GM12878 (cell line): ENCODE measurements around the gene RPL13A. TPM values are rescaled to one million over a fixed set of nuclear protein-coding genes. Genes with fewer than 3 reads are reported as not detected.

Source experiments
- ATAC-seq: fragments of 200-7000 bp; cut with Tn5 transposase; 3 replicates; pipeline ENCODE4 v1.9.1; 2020; ENCODE audit warnings: mild to moderate bottlenecking, moderate library complexity
- BruUV-seq: library from RNA; stranded (reverse); fragments of 400-500 nt; replicated peaks from 2 replicates; lab custom pipeline; 2021; lab: Mats Ljungman, UMichigan
- CTCF ChIA-PET: fragments of 300-600 bp; sonication (Branson Sonifier 250); formaldehyde crosslinking; extraction: SDS; loops from one replicate; lab custom pipeline; 2021; ENCODE audit warnings: inconsistent platforms; lab: Yijun Ruan, JAX
- POLR2A ChIA-PET: fragments of 350-600 bp; formaldehyde crosslinking; extraction: SDS; loops from one replicate; lab custom pipeline; 2021; ENCODE audit warnings: inconsistent platforms; lab: Charles Lee
- RAD21 ChIA-PET: fragments of 300-600 bp; sonication (Branson Sonifier 250); formaldehyde crosslinking; loops from one replicate; lab custom pipeline; 2023; ENCODE audit warnings: antibody characterized with exemption; ENCODE audit not compliant: unreplicated experiment; lab: Charles Lee
- SMC1A ChIA-PET: fragments of 300-600 bp; sonication (Branson Sonifier 250); formaldehyde crosslinking; loops from one replicate; lab custom pipeline; 2023; ENCODE audit not compliant: unreplicated experiment, uncharacterized antibody; lab: Charles Lee
- DNase-seq: peaks from one replicate; pipeline ENCODE4 v3.0.0-alpha.2; 2011; ENCODE audit warnings: low read depth, low spot score
- FAIRE-seq: peaks from 3 replicates; lab custom pipeline; 2011; peaks lifted over from hg19 to GRCh38; lab: Jason Lieb, UNC
- H2AFZ ChIP-seq: 2 replicates; pipeline ENCODE4 v1.6.0; 2011; ENCODE audit warnings: low read depth, low read length, control low read depth; ENCODE audit not compliant: control insufficient read depth
- H3K27ac ChIP-seq: 2 replicates; pipeline ENCODE4 v1.5.1; 2011; ENCODE audit warnings: control low read depth; ENCODE audit not compliant: control insufficient read depth, insufficient read depth
- H3K27me3 ChIP-seq, 2 experiments: replicated peaks in 1 of 2; 2 replicates each; pipeline versions ENCODE4 v1.6.0 to v1.6.1; 2011; ENCODE audit warnings: low read length in 1 of 2; ENCODE audit not compliant: control insufficient read depth in 2 of 2, insufficient read depth in 2 of 2
- H3K36me3 ChIP-seq, 2 experiments: 2 replicates each; pipeline ENCODE4 v1.5.1; 2011; ENCODE audit warnings: low read length in 1 of 2; ENCODE audit not compliant: control insufficient read depth in 2 of 2, insufficient read depth in 2 of 2
- H3K4me1 ChIP-seq: 2 replicates; pipeline ENCODE4 v1.6.1; 2011; ENCODE audit warnings: mild to moderate bottlenecking, low read length, moderate library complexity, mixed read lengths; ENCODE audit not compliant: control insufficient read depth, insufficient read depth
- H3K4me2 ChIP-seq: 2 replicates; pipeline ENCODE4 v1.6.0; 2011; ENCODE audit warnings: control low read depth; ENCODE audit not compliant: control insufficient read depth, insufficient read depth
- H3K4me3 ChIP-seq: fragments of 200-600 bp; sonication (generic); 2 replicates; pipeline ENCODE4 v1.5.1; 2016
- H3K79me2 ChIP-seq: 2 replicates; pipeline ENCODE4 v1.6.0; 2011; ENCODE audit warnings: low read length; ENCODE audit not compliant: control insufficient read depth, insufficient read depth
- H3K9ac ChIP-seq: 2 replicates; pipeline ENCODE4 v1.8.0; 2011; ENCODE audit warnings: low read length, control low read depth, mixed read lengths; ENCODE audit not compliant: control insufficient read depth, insufficient read depth
- H3K9me3 ChIP-seq: replicated peaks from 3 replicates; pipeline ENCODE4 v1.5.1; 2011; ENCODE audit warnings: mild to moderate bottlenecking, low read length; ENCODE audit not compliant: control insufficient read depth, insufficient read depth
- H4K20me1 ChIP-seq: 2 replicates; pipeline ENCODE4 v1.6.0; 2011; ENCODE audit not compliant: control insufficient read depth, insufficient read depth
- CTCF ChIP-seq, 3 experiments: IDR thresholded peaks in 2 of 3; conservative IDR thresholded peaks in 1 of 3; 2 replicates each; pipeline ENCODE4 v1.5.1; 2011; ENCODE audit warnings: low read depth in 3 of 3, low read length in 3 of 3, mild to moderate bottlenecking in 3 of 3, control low read depth in 2 of 3, moderate library complexity in 2 of 3, inconsistent platforms in 1 of 3, mixed read lengths in 1 of 3; ENCODE audit not compliant: control insufficient read depth in 2 of 3, insufficient read depth in 1 of 3; ENCODE audit errors: extremely low read depth in 1 of 3
- EGR1 ChIP-seq, 2 experiments: IDR thresholded peaks; 1 replicate in 1 of 2; 2 replicates in 1 of 2; pipeline ENCODE4 v1.6.1; 2011 to 2012; ENCODE audit warnings: low read depth in 2 of 2, low read length in 2 of 2, borderline replicate concordance in 1 of 2, mild to moderate bottlenecking in 1 of 2, moderate library complexity in 1 of 2
- ESRRA ChIP-seq: IDR thresholded peaks from 2 replicates; pipeline ENCODE4 v1.6.1; 2012; ENCODE audit warnings: mild to moderate bottlenecking, low read length, improper control_type of control experiment
- KAT2A ChIP-seq: conservative IDR thresholded peaks from 2 replicates; pipeline ENCODE4 v1.6.1; 2011; ENCODE audit warnings: low read depth, low read length; ENCODE audit not compliant: control insufficient read depth
- NRF1 ChIP-seq: conservative IDR thresholded peaks from 2 replicates; pipeline ENCODE4 v1.6.1; 2011; ENCODE audit warnings: mild to moderate bottlenecking, low read depth, low read length, improper control_type of control experiment
- PAX8 ChIP-seq: fragments of 450-650 bp; IDR thresholded peaks from 2 replicates; pipeline ENCODE4 v1.6.1; 2017; ENCODE audit warnings: mild to moderate bottlenecking, moderate library complexity
- PBX3 ChIP-seq: IDR thresholded peaks from 2 replicates; pipeline ENCODE4 v1.6.1; 2011; ENCODE audit warnings: mild to moderate bottlenecking, low read depth, low read length, moderate library complexity; ENCODE audit not compliant: insufficient replicate concordance
- POLR2A ChIP-seq: IDR thresholded peaks from 2 replicates; pipeline ENCODE4 v1.6.1; 2011; ENCODE audit warnings: low read depth, mild to moderate bottlenecking, low read length
- RUNX3 ChIP-seq: IDR thresholded peaks from 2 replicates; pipeline ENCODE4 v1.6.1; 2012; ENCODE audit warnings: low read length, inconsistent platforms
- SREBF1 ChIP-seq: IDR thresholded peaks from 2 replicates; pipeline ENCODE4 v1.6.1; 2012; ENCODE audit warnings: mild to moderate bottlenecking, low read length
- TARDBP ChIP-seq: IDR thresholded peaks from 2 replicates; pipeline ENCODE4 v1.6.1; 2016; ENCODE audit warnings: borderline replicate concordance
- WRNIP1 ChIP-seq: IDR thresholded peaks from 2 replicates; pipeline ENCODE4 v1.6.1; 2011; ENCODE audit warnings: low read depth, low read length, improper control_type of control experiment, borderline replicate concordance
- YBX1 ChIP-seq: fragments of 450-650 bp; IDR thresholded peaks from 2 replicates; pipeline ENCODE4 v1.6.1; 2016; ENCODE audit warnings: antibody characterized with exemption
- YY1 ChIP-seq: IDR thresholded peaks from 2 replicates; pipeline ENCODE4 v1.6.1; 2011; ENCODE audit warnings: low read depth, mild to moderate bottlenecking, low read length
- ZBTB11 ChIP-seq: fragments of 450-650 bp; formaldehyde crosslinking; IDR thresholded peaks from 2 replicates; pipeline ENCODE4 v1.5.0; 2022; ENCODE audit warnings: mild to moderate bottlenecking, missing genetic modification characterization
- WGBS: methylation state at CpG from one replicate; pipeline ENCODE4 v1.1.6; 2016; ENCODE audit warnings: low lambda C conversion rate; ENCODE audit not compliant: insufficient replicate concordance, insufficient coverage; ENCODE audit errors: missing lambda C conversion rate; 5-methylcytosine and 5-hydroxymethylcytosine counted together
- in situ Hi-C: fragments of 300-500 bp; cut with MboI; formaldehyde crosslinking; loops from 9 replicates; pipeline ENCODE4 v1.14.3; 2018; ENCODE audit warnings: mixed read lengths
- intact Hi-C: fragments of 100-400 bp; cut with micrococcal nuclease; formaldehyde crosslinking; loops from one replicate; pipeline ENCODE4 v1.14.2; 2022; ENCODE audit not compliant: unreplicated experiment
- polyA plus RNA-seq, 11 experiments: library from polyadenylated mRNA; depleted of rRNA in 4 of 11; unstranded in 6 of 11; stranded (reverse) in 5 of 11; fragments of >200 nt; fragmentation: Nextera tagmentation in 4 of 11; fragmentation: Illumina TruSeq in 1 of 11; extraction: Ambion mirVana in 4 of 11; extraction: Trizol in 1 of 11; gene quantifications; 1 replicate in 1 of 11; 2 replicates in 10 of 11; pipeline versions ENCODE4 v1.2.1 to v1.2.3, GENCODE V29; 2011 to 2016; ENCODE audit warnings: inconsistent platforms in 2 of 11, missing spikeins in 2 of 11, low read depth in 1 of 11
- total RNA-seq, 4 experiments: library from RNA; depleted of rRNA in 3 of 4; stranded (reverse); fragments of >200 nt in 3 of 4; fragmentation: Illumina TruSeq in 1 of 4; extraction: Trizol in 1 of 4; gene quantifications; 2 replicates each; pipeline versions ENCODE4 v1.2.1 to v1.2.3, GENCODE V29; 2013 to 2021

Gene RPL13A
- total and polyA plus RNA-seq, 10 of the 15 experiments (the other 5 are each of a cell fraction or from before 2014, with no cell fraction given), result 1,426 to 8,961 (median 4,266) TPM

DNA sequence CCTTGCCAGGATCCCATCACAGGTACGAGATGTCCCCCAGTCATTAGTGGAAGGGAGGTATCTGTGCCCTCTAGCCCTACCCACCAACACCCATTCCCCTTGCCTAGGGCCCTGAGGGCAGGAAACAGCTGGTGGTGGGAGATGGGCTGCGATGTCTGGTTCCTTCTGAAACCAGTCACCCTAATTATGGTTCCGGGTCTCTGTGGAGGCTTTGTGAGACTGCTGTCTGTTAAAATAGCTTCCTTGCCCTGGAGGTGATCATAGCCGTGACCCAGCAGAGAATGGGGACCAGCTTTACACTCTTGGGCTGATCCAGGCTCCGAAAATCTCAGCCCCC, 28.9 kb upstream of the RPL13A start (continued):
- TF ChIP-seq ZBTB11, result peak; percentile 81
- no peak for TF ChIP-seq PAX8
- no peak for TF ChIP-seq TARDBP
- no peak for TF ChIP-seq EGR1 (IDR thresholded peaks at IDR 0.05; ENCODE audit: borderline replicate concordance in 1 of 2, low read depth in 2 of 2, low read length in 2 of 2)
- TF ChIP-seq ESRRA, result no peak
- TF ChIP-seq PBX3, result peak; percentile 48

- no peak overlapping the region for H3K27ac ChIP-seq
- peaks cover 22% of the 10 kb centered on the region for H3K4me1 ChIP-seq
- no peaks in the 10 kb centered on the region for H3K27me3 ChIP-seq
- DNase-seq (no peak), FAIRE-seq (no peak), ATAC-seq (0 out of 3 replicates have a peak, but pooled peaks have one; percentile 28)
- 92% methylated on average over 12 of the region's 12 CpGs for WGBS
- no peak overlapping the region for H2AFZ ChIP-seq
- ChIA-PET CTCF (interaction anchor here (1.4 to 4.9 kb wide), 3 partner anchors 10 to 111 kb away, joined by 4 to 31 read pairs (median 20); partner anchors contain the start of gene FLT3LG), RAD21 (no interaction called here), POLR2A (interaction anchor here (0.6 to 2.7 kb wide), 3 partner anchors 11 to 408 kb away, joined by 3 to 15 read pairs (median 4); partner anchors contain the start of gene PNKP), SMC1A (interaction anchor here (9.0 kb wide), 1 partner anchor 10 kb away, joined by 53 read pairs; no protein-coding TSS in a partner anchor)
- no TSS peak for BruUV-seq
- in situ Hi-C loops (no loop called here), intact Hi-C loops (no loop called here)
- peaks cover 5% of the 10 kb centered on the region for H3K79me2 ChIP-seq
- H3K4me3 ChIP-seq, result no peak overlapping the region
- peaks cover 0 to 5% of the 10 kb centered on the region in 2 experiments for H3K36me3 ChIP-seq
- H3K4me2 ChIP-seq, result no peak overlapping the region
- H4K20me1 ChIP-seq, result no peaks in the 10 kb centered on the region
- H3K9ac ChIP-seq, result no peak overlapping the region
- H3K9me3 ChIP-seq, result no peaks in the 10 kb centered on the region
- TF ChIP-seq YBX1 (no peak), SREBF1 (no peak), KAT2A (no peak), CTCF (IDR thresholded peaks at IDR 0.05 in 2 of 3, conservative IDR thresholded peaks at IDR 0.05 in 1 of 3; ENCODE audit: control insufficient read depth in 2 of 3, extremely low read depth in 1 of 3, insufficient read depth in 1 of 3, low read depth in 3 of 3, low read length in 3 of 3) (no peak), NRF1 (no peak), YY1 (peak; percentile 51; the same call in 1 of the 2 replicates), POLR2A (no peak), WRNIP1 (no peak), PAX8 (no peak), RUNX3 (no peak)
Observed at GRCh38 chr19:49459388-49459787, 28.0 kb upstream of the RPL13A start.
